Astrocyte of the spinal cord (primary cell): ENCODE measurements around the gene ACTL10.

Source experiments
- DNase-seq: peaks from one replicate; pipeline ENCODE4 v3.0.0; 2011; ENCODE audit warnings: low read depth, low spot score
- H3K4me3 ChIP-seq: 2 replicates; pipeline ENCODE4 v1.5.1; 2011; ENCODE audit warnings: low read depth, mild to moderate bottlenecking, low read length, moderate library complexity
- in situ Hi-C: cut with HindIII; loops from 2 replicates; pipeline ENCODE4 v1.10.0; 2017; ENCODE audit warnings: low sequenced_read_pairs
- TF ChIP-seq, protein P1 (sequence below): IDR thresholded peaks from 2 replicates; pipeline ENCODE4 v1.5.1; 2012; ENCODE audit warnings: low read depth, mild to moderate bottlenecking, low read length, inconsistent platforms

Gene ACTL10

GRCh38 chr20:33658510-33658909 is 8.2 kb upstream of the ACTL10 start:
- in situ Hi-C loops: no loop called here
- DNase-seq: no peak
- H3K4me3 ChIP-seq: no peak overlapping the region
- TF ChIP-seq, protein P1, sequence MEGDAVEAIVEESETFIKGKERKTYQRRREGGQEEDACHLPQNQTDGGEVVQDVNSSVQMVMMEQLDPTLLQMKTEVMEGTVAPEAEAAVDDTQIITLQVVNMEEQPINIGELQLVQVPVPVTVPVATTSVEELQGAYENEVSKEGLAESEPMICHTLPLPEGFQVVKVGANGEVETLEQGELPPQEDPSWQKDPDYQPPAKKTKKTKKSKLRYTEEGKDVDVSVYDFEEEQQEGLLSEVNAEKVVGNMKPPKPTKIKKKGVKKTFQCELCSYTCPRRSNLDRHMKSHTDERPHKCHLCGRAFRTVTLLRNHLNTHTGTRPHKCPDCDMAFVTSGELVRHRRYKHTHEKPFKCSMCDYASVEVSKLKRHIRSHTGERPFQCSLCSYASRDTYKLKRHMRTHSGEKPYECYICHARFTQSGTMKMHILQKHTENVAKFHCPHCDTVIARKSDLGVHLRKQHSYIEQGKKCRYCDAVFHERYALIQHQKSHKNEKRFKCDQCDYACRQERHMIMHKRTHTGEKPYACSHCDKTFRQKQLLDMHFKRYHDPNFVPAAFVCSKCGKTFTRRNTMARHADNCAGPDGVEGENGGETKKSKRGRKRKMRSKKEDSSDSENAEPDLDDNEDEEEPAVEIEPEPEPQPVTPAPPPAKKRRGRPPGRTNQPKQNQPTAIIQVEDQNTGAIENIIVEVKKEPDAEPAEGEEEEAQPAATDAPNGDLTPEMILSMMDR: no peak

GRCh38 chr20:33658929-33659328 is 7.8 kb upstream of the ACTL10 start:
- in situ Hi-C loops: no loop called here
- no peak for DNase-seq
- H3K4me3 ChIP-seq: no peak overlapping the region

GRCh38 chr20:33659341-33660034 is 7.3 kb upstream of the ACTL10 start:
- TF ChIP-seq, protein P1: no peak
- DNase-seq: no peak
- H3K4me3 ChIP-seq: no peak overlapping the region
- in situ Hi-C loops: no loop called here

More at GRCh38 chr20:33658929-33659328, 7.8 kb upstream of the ACTL10 start:
- TF ChIP-seq, protein P1: no peak

- TF ChIP-seq, protein P1: no peak
- no peak for DNase-seq
- no peak overlapping the region for H3K4me3 ChIP-seq
- in situ Hi-C loops: no loop called here
Observed at GRCh38 chr20:33660035-33660684, 6.6 kb upstream of the ACTL10 start.

DNA sequence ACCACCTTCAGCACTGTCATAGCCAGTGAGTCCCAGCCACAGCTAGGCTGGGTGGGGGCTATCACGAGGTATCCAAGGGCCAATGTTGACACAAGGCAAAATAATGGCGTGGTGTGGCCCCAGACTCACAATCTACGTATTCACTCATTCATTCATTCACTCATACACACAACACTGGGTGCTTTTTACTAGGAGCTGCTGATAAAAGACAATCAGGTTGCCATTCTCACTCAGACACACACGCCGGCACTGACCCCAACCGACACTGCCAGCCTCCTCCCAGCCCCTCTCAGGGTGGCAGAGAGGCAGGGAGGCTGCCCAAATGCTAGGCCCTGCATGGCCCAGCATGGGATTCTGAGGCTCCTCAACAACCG is 6.1 kb upstream of the ACTL10 start:
- DNase-seq: no peak
- in situ Hi-C loops: no loop called here
- no peak overlapping the region for H3K4me3 ChIP-seq
- TF ChIP-seq, protein P1: no peak

GRCh38 chr20:33662172-33662571 is 4.6 kb upstream of the ACTL10 start, which contains the start of gene C20orf144:
Gene C20orf144, plus strand, starts transcription at chr20:33662327. Its CDS starts 19 bp downstream, at chr20:33662346.
- TF ChIP-seq, protein P1: no peak
- in situ Hi-C loops: no loop called here
- peak within 1 kb of the TSS; percentile 69 for H3K4me3 ChIP-seq
- DNase-seq: no peak
